SK-N-SH (cell line): ENCODE measurements around the gene MARCHF10. TPM values are rescaled to one million over a fixed set of nuclear protein-coding genes. Genes with fewer than 3 reads are reported as not detected.

ENCODE experiments used
- CTCF ChIA-PET: fragments of 300-600, 350-600 bp; formaldehyde crosslinking; extraction: SDS; loops from one replicate; lab custom pipeline; 2021; lab: Yijun Ruan, JAX
- POLR2A ChIA-PET: fragments of 350-600 bp; sonication (Branson Sonifier 250); formaldehyde crosslinking; extraction: SDS; loops from one replicate; lab custom pipeline; 2020; ENCODE audit warnings: antibody characterized with exemption, inconsistent platforms; lab: Yijun Ruan, JAX
- DNase-seq: peaks from one replicate; pipeline ENCODE4 v3.0.0; 2012
- H2AFZ ChIP-seq: fragments of 200-600 bp; sonication (generic); 2 replicates; pipeline ENCODE4 v1.8.1; 2016; ENCODE audit warnings: antibody characterized with exemption, mild to moderate bottlenecking, low read depth
- H3F3A ChIP-seq: fragments of 200-600 bp; sonication (generic); replicated peaks from 2 replicates; pipeline ENCODE3; 2016; ENCODE audit warnings: antibody characterized with exemption, mild to moderate bottlenecking; ENCODE audit not compliant: insufficient read depth
- H3K27ac ChIP-seq, 2 experiments: fragments of 200-500 bp in 1 of 2; fragments of 200-600 bp in 1 of 2; sonication (Bioruptor generic) in 1 of 2; sonication (generic), shearing (Covaris generic) in 1 of 2; 2 replicates each; pipeline versions ENCODE4 v1.5.1 to v1.6.1; 2014 to 2016; ENCODE audit warnings: low read depth in 2 of 2, inconsistent platforms in 1 of 2, low read length in 1 of 2, mild to moderate bottlenecking in 1 of 2, mixed read lengths in 1 of 2
- H3K27me3 ChIP-seq: fragments of 200-600 bp; sonication (generic), shearing (Covaris generic); 2 replicates; pipeline ENCODE4 v1.6.1; 2016; ENCODE audit warnings: mixed run types; ENCODE audit not compliant: insufficient read depth
- H3K36me3 ChIP-seq, 2 experiments: fragments of 200-500 bp in 1 of 2; fragments of 200-600 bp in 1 of 2; sonication (Bioruptor generic) in 1 of 2; sonication (generic) in 1 of 2; replicated peaks in 1 of 2; 2 replicates each; pipeline versions ENCODE3 to v1.5.1; 2014 to 2016; ENCODE audit warnings: low read length in 1 of 2, mild to moderate bottlenecking in 1 of 2; ENCODE audit not compliant: insufficient read depth in 2 of 2, control insufficient read depth in 1 of 2
- H3K4me1 ChIP-seq, 2 experiments: fragments of 200-500 bp in 1 of 2; fragments of 200-600 bp in 1 of 2; sonication (Bioruptor generic) in 1 of 2; sonication (generic), shearing (Covaris generic) in 1 of 2; 2 replicates each; pipeline versions ENCODE4 v1.5.1 to v1.6.1; 2014 to 2016; ENCODE audit warnings: low read depth in 1 of 2, low read length in 1 of 2, mixed run types in 1 of 2; ENCODE audit not compliant: insufficient read depth in 2 of 2, control insufficient read depth in 1 of 2
- H3K4me2 ChIP-seq: fragments of 200-600 bp; sonication (generic), shearing (Covaris generic); 2 replicates; pipeline ENCODE4 v1.6.1; 2017; ENCODE audit warnings: mixed run types
- H3K4me3 ChIP-seq, 2 experiments: fragments of 200-500 bp in 1 of 2; fragments of 200-600 bp in 1 of 2; sonication (Bioruptor generic) in 1 of 2; sonication (generic), shearing (Covaris generic) in 1 of 2; 2 replicates each; pipeline versions ENCODE4 v1.5.1 to v1.8.1; 2014 to 2016; ENCODE audit warnings: low read depth in 2 of 2, inconsistent platforms in 1 of 2, low read length in 1 of 2, mild to moderate bottlenecking in 1 of 2, mixed read lengths in 1 of 2, moderate library complexity in 1 of 2
- H3K79me2 ChIP-seq: fragments of 200-600 bp; sonication (generic); 2 replicates; pipeline ENCODE4 v1.8.1; 2017; ENCODE audit warnings: mild to moderate bottlenecking; ENCODE audit not compliant: insufficient read depth
- H3K9ac ChIP-seq: fragments of 200-600 bp; sonication (generic); 2 replicates; pipeline ENCODE4 v1.6.1; 2017; ENCODE audit warnings: mixed run types
- H3K9me2 ChIP-seq: fragments of 200-600 bp; sonication (generic); 2 replicates; pipeline ENCODE4 v1.6.1; 2017; ENCODE audit warnings: mixed run types
- H3K9me3 ChIP-seq: fragments of 200-600 bp; sonication (generic); 2 replicates; pipeline ENCODE4 v1.6.1; 2017; ENCODE audit warnings: mixed run types, mild to moderate bottlenecking, moderate library complexity
- H4K20me1 ChIP-seq: fragments of 200-600 bp; sonication (generic); 2 replicates; pipeline ENCODE4 v1.6.1; 2017; ENCODE audit warnings: mild to moderate bottlenecking, mixed run types; ENCODE audit not compliant: insufficient read depth
- ELF1 ChIP-seq: IDR thresholded peaks from 2 replicates; pipeline ENCODE4 v1.4.0; 2012
- FOXJ3 ChIP-seq: sonication (generic); formaldehyde crosslinking; IDR thresholded peaks from 2 replicates; pipeline ENCODE4 v1.5.1; 2020; ENCODE audit warnings: mild to moderate bottlenecking, missing genetic modification reagents
- JUND ChIP-seq: IDR thresholded peaks from 2 replicates; pipeline ENCODE4 v1.4.0; 2012
- MAX ChIP-seq: IDR thresholded peaks from 2 replicates; pipeline ENCODE4 v1.4.0; 2012; ENCODE audit warnings: low read depth
- MXI1 ChIP-seq: IDR thresholded peaks from 2 replicates; pipeline ENCODE4 v1.6.1; 2012; ENCODE audit warnings: mild to moderate bottlenecking, low read depth, low read length, improper control_type of control experiment
- NFIC ChIP-seq: IDR thresholded peaks from 2 replicates; pipeline ENCODE4 v1.4.0; 2012; ENCODE audit warnings: borderline replicate concordance
- REST ChIP-seq: IDR thresholded peaks from 2 replicates; pipeline ENCODE4 v1.6.1; 2012; ENCODE audit warnings: mild to moderate bottlenecking, low read depth, low read length, moderate library complexity
- RFX5 ChIP-seq: IDR thresholded peaks from 2 replicates; pipeline ENCODE4 v1.6.1; 2012; ENCODE audit warnings: mild to moderate bottlenecking, improper control_type of control experiment, low read length
- SIN3A ChIP-seq: IDR thresholded peaks from 2 replicates; pipeline ENCODE4 v1.6.1; 2012; ENCODE audit warnings: low read depth, mild to moderate bottlenecking, low read length, moderate library complexity, borderline replicate concordance
- YY1 ChIP-seq: IDR thresholded peaks from 2 replicates; pipeline ENCODE4 v1.4.0; 2012; ENCODE audit warnings: low read depth, mild to moderate bottlenecking
- ZBTB33 ChIP-seq: IDR thresholded peaks from 2 replicates; pipeline ENCODE4 v1.4.0; 2012; ENCODE audit warnings: low read depth, borderline replicate concordance
- WGBS: methylation state at CpG from one replicate; pipeline ENCODE4 v1.1.6; 2017; ENCODE audit warnings: low lambda C conversion rate; 5-methylcytosine and 5-hydroxymethylcytosine counted together
- polyA plus RNA-seq, 3 experiments: library from polyadenylated mRNA; depleted of rRNA; stranded (reverse); fragments of >200 nt; gene quantifications; 2 replicates each; pipeline ENCODE4 v1.2.3, GENCODE V29; 2012
- TF ChIP-seq, protein P1 (sequence below): IDR thresholded peaks from 2 replicates; pipeline ENCODE4; 2012
- TF ChIP-seq, protein P2 (sequence below): fragments of 200-600 bp; sonication (generic); IDR thresholded peaks from 2 replicates; pipeline ENCODE4 v1.6.1; 2017; ENCODE audit warnings: antibody characterized with exemption, mild to moderate bottlenecking, moderate library complexity

The MARCHF10 gene
- polyA plus RNA-seq, 1 of the 3 experiments (the other 2 are of a cell fraction) = 0.16 TPM

- Histone ChIP-seq H2AFZ (no peak overlapping the region), H3K79me2 (no peaks in the 10 kb centered on the region), H3K4me3 (no peak overlapping the region), H3K9me3 (no peaks in the 10 kb centered on the region), H3K36me3 (no peaks in the 10 kb centered on the region), H3F3A (no peaks in the 10 kb centered on the region), H3K9me2 (no peaks in the 10 kb centered on the region), H3K27me3 (no peaks in the 10 kb centered on the region), H3K9ac (no peak overlapping the region), H4K20me1 (no peaks in the 10 kb centered on the region), H3K4me2 (no peak overlapping the region), H3K27ac (peak overlapping the region in 1 of 2 experiments; percentile 39; a peak in 1 of 4 replicates), H3K4me1 (peaks cover 8 to 32% of the 10 kb centered on the region in 2 experiments; a peak in 2 of 4 replicates)
- no peak for DNase-seq
- ChIA-PET POLR2A (no interaction called here), CTCF (interaction anchor here (0.8 to 1.8 kb wide), 11 partner anchors 9 to 653 kb away, joined by 3 to 10 read pairs (median 4); no protein-coding TSS in a partner anchor)
- no peak for TF ChIP-seq SIN3A
- TF ChIP-seq, protein P1, sequence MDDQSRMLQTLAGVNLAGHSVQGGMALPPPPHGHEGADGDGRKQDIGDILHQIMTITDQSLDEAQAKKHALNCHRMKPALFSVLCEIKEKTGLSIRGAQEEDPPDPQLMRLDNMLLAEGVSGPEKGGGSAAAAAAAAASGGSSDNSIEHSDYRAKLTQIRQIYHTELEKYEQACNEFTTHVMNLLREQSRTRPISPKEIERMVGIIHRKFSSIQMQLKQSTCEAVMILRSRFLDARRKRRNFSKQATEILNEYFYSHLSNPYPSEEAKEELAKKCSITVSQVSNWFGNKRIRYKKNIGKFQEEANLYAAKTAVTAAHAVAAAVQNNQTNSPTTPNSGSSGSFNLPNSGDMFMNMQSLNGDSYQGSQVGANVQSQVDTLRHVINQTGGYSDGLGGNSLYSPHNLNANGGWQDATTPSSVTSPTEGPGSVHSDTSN = no peak
- TF ChIP-seq RFX5 = no peak
- TF ChIP-seq, protein P2, sequence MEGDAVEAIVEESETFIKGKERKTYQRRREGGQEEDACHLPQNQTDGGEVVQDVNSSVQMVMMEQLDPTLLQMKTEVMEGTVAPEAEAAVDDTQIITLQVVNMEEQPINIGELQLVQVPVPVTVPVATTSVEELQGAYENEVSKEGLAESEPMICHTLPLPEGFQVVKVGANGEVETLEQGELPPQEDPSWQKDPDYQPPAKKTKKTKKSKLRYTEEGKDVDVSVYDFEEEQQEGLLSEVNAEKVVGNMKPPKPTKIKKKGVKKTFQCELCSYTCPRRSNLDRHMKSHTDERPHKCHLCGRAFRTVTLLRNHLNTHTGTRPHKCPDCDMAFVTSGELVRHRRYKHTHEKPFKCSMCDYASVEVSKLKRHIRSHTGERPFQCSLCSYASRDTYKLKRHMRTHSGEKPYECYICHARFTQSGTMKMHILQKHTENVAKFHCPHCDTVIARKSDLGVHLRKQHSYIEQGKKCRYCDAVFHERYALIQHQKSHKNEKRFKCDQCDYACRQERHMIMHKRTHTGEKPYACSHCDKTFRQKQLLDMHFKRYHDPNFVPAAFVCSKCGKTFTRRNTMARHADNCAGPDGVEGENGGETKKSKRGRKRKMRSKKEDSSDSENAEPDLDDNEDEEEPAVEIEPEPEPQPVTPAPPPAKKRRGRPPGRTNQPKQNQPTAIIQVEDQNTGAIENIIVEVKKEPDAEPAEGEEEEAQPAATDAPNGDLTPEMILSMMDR = no peak
- TF ChIP-seq MXI1 = no peak
- TF ChIP-seq YY1 = no peak
- no peak for TF ChIP-seq JUND
- no peak for TF ChIP-seq REST
- no peak for TF ChIP-seq FOXJ3 (CRISPR knock-in tag)
- no peak for TF ChIP-seq ELF1
- TF ChIP-seq MAX = no peak
- TF ChIP-seq NFIC = no peak
- no peak for TF ChIP-seq ZBTB33
- 93% methylated on average over 4 of the region's 4 CpGs for WGBS
These were observed 53.5 kb downstream of the MARCHF10 start for GRCh38 chr17:62754631-62755030.
